ENCODE results near the gene ITGBL1.

The ITGBL1 gene

GRCh38 chr13:101673360-101674105 is 221.1 kb downstream of the ITGBL1 start:
- in situ Hi-C loops (cut with HindIII; ENCODE audit: low sequenced_read_pairs), result no loop called here

- in situ Hi-C loops (cut with HindIII; ENCODE audit: low sequenced_read_pairs), result no loop called here
These were observed 229.4 kb downstream of the ITGBL1 start for GRCh38 chr13:101681834-101682233.

GRCh38 chr13:101686003-101686402 is 233.5 kb downstream of the ITGBL1 start:
- in situ Hi-C loops (cut with HindIII; ENCODE audit: low sequenced_read_pairs), result no loop called here

- in situ Hi-C loops (cut with HindIII; ENCODE audit: low sequenced_read_pairs), result no loop called here
These were observed 238.4 kb downstream of the ITGBL1 start for GRCh38 chr13:101690871-101691270.

GRCh38 chr13:101691341-101691860 is 238.9 kb downstream of the ITGBL1 start:
- in situ Hi-C loops (cut with HindIII; ENCODE audit: low sequenced_read_pairs), result no loop called here

- in situ Hi-C loops (cut with HindIII; ENCODE audit: low sequenced_read_pairs), result no loop called here
These were observed 243.5 kb downstream of the ITGBL1 start for GRCh38 chr13:101695870-101696516.

GRCh38 chr13:101697745-101698144 is 245.3 kb downstream of the ITGBL1 start:
- in situ Hi-C loops (cut with HindIII; ENCODE audit: low sequenced_read_pairs), result no loop called here

GRCh38 chr13:101698400-101698799 is 245.9 kb downstream of the ITGBL1 start:
- in situ Hi-C loops (cut with HindIII; ENCODE audit: low sequenced_read_pairs), result no loop called here

GRCh38 chr13:101700598-101700997 is 248.1 kb downstream of the ITGBL1 start:
- in situ Hi-C loops (cut with HindIII; ENCODE audit: low sequenced_read_pairs), result no loop called here

GRCh38 chr13:101703081-101703480 is 250.6 kb downstream of the ITGBL1 start:
- in situ Hi-C loops (cut with HindIII; ENCODE audit: low sequenced_read_pairs), result no loop called here

- in situ Hi-C loops (cut with HindIII; ENCODE audit: low sequenced_read_pairs), result no loop called here
These were observed 251.4 kb downstream of the ITGBL1 start for GRCh38 chr13:101703838-101704237.

GRCh38 chr13:101706651-101707050 is 254.2 kb downstream of the ITGBL1 start:
- in situ Hi-C loops (cut with HindIII; ENCODE audit: low sequenced_read_pairs), result no loop called here

GRCh38 chr13:101707659-101708058 is 255.2 kb downstream of the ITGBL1 start:
- in situ Hi-C loops (cut with HindIII; ENCODE audit: low sequenced_read_pairs), result no loop called here

GRCh38 chr13:101708115-101708514 is 255.6 kb downstream of the ITGBL1 start:
- in situ Hi-C loops (cut with HindIII; ENCODE audit: low sequenced_read_pairs), result no loop called here

- in situ Hi-C loops (cut with HindIII; ENCODE audit: low sequenced_read_pairs), result no loop called here
These were observed 257.5 kb downstream of the ITGBL1 start for GRCh38 chr13:101709952-101710351.

- in situ Hi-C loops (cut with HindIII; ENCODE audit: low sequenced_read_pairs), result no loop called here
These were observed 259.0 kb downstream of the ITGBL1 start for GRCh38 chr13:101711307-101712025.

GRCh38 chr13:101712026-101712348 is 259.5 kb downstream of the ITGBL1 start:
- in situ Hi-C loops (cut with HindIII; ENCODE audit: low sequenced_read_pairs), result no loop called here

GRCh38 chr13:101714195-101714594 is 261.7 kb downstream of the ITGBL1 start:
- in situ Hi-C loops (cut with HindIII; ENCODE audit: low sequenced_read_pairs), result no loop called here

- in situ Hi-C loops (cut with HindIII; ENCODE audit: low sequenced_read_pairs), result no loop called here
These were observed 264.9 kb downstream of the ITGBL1 start for GRCh38 chr13:101717353-101717752.

- in situ Hi-C loops (cut with HindIII; ENCODE audit: low sequenced_read_pairs), result no loop called here
These were observed 266.0 kb downstream of the ITGBL1 start for GRCh38 chr13:101718496-101718895.

GRCh38 chr13:101726681-101727080 is 274.2 kb downstream of the ITGBL1 start:
- in situ Hi-C loops (cut with HindIII; ENCODE audit: low sequenced_read_pairs), result no loop called here

- in situ Hi-C loops (cut with HindIII; ENCODE audit: low sequenced_read_pairs), result no loop called here
These were observed 274.6 kb downstream of the ITGBL1 start for GRCh38 chr13:101727118-101727517.
